ENCODE data around the gene DENND1A. TPM values are rescaled to one million over a fixed set of nuclear protein-coding genes. Genes with fewer than 3 reads are reported as not detected.

Gene DENND1A
- total and polyA plus RNA-seq, 8 donors = 4.4 to 109 (median 21.4) TPM

- H3K27me3 ChIP-seq = no peaks in the 10 kb centered on the region
Observed at GRCh38 chr9:123678038-123678877, 251.7 kb downstream of the DENND1A start.

DNA sequence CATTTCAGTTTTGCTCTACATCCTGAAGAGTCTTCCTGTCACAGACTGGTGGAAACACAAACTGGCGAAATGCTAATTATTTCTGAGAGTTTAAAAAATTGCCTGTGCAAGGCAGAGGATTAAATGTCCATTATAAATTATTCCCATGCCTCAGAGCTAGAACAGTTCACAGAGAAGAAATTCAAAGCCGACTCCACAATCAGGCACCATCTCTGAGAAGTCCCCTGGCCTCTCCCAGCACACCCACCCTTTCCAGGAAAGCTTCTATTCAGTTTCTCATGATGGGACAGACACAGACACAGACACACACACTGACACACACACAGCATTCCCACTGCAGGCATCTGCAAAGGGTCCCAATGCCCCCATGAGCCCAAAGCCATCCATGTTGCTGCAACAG is 253.1 kb downstream of the DENND1A start:
- intact Hi-C loops (cut with DNase I; ENCODE audit: low total_unique reads) = no loop called here
- Histone ChIP-seq H3K4me3 (no peak overlapping the region), H3K9me3 (peaks cover 0 to 19% (median 11%) of the 10 kb centered on the region in 4 donors), H3K4me1 (peaks cover 18 to 32% (median 24%) of the 10 kb centered on the region in 4 donors), H3K27ac (no peak overlapping the region), H3K36me3 (peaks cover 0 to 11% (median 2%) of the 10 kb centered on the region in 4 donors), H3K27me3 (no peaks in the 10 kb centered on the region)
- TF ChIP-seq CTCF (IDR thresholded peaks at IDR 0.05) (no peak), EP300 (IDR thresholded peaks at IDR 0.05) (no peak), POLR2A (IDR thresholded peaks at IDR 0.05) (no peak), POLR2AphosphoS5 (IDR thresholded peaks at IDR 0.05) (no peak)
- DNase-seq = no peak
- WGBS, 5 donors = 93 to 100% (median 98%) methylated on average over 2 of the region's 2 CpGs

More at GRCh38 chr9:123678038-123678877, 251.7 kb downstream of the DENND1A start:
- Histone ChIP-seq H3K4me3 (no peak overlapping the region), H3K9me3 (peaks cover 0 to 8% (median 3%) of the 10 kb centered on the region in 4 donors), H3K27ac (peak overlapping the region in 2 of 5 donors; percentile 7 to 29), H3K36me3 (peaks cover 0 to 5% (median 0%) of the 10 kb centered on the region in 4 donors), H3K4me1 (peaks cover 18 to 32% (median 24%) of the 10 kb centered on the region in 4 donors)
- 23 to 42% (median 30%) methylated on average over 15 of the region's 15 CpGs for WGBS, 5 donors
- TF ChIP-seq POLR2A (IDR thresholded peaks at IDR 0.05) (no peak), POLR2AphosphoS5 (IDR thresholded peaks at IDR 0.05) (peak in 2 of 3 donors; percentile 83 to 85)
- intact Hi-C loops (cut with DNase I; ENCODE audit: low total_unique reads) = no loop called here
- DNase-seq = peak; percentile 67 to 76

DNA sequence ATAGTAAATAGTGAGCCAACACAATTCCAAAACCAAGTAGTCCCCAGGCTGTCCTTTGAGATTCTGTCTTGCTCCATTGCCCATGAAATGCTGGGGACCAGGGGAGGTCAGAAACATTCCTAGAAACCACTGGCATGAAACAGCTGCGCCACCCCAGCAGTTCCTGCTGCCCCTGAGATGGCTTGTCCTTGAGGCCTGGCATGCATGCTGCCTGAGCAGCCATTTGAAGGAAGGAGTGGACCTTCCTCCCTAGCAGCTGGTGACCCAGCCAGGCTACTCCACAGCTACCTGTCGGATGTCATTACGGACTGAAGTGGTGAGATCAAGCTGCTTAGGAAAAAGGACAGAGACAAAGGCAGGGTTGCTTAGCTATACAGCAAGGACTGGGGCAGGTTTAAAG is 260.6 kb downstream of the DENND1A start:
- 82 to 100% (median 99%) methylated on average over 2 to 3 of the region's 3 CpGs for WGBS, 5 donors
- no peak overlapping the region for H3K27ac ChIP-seq
- H3K27me3 ChIP-seq = no peaks in the 10 kb centered on the region
- no peak for DNase-seq
- peaks cover 0 to 28% (median 15%) of the 10 kb centered on the region in 4 donors for H3K9me3 ChIP-seq
- TF ChIP-seq POLR2A (IDR thresholded peaks at IDR 0.05) = no peak
- TF ChIP-seq POLR2AphosphoS5 (IDR thresholded peaks at IDR 0.05) = no peak
- no peak for TF ChIP-seq CTCF (IDR thresholded peaks at IDR 0.05)
- TF ChIP-seq EP300 (IDR thresholded peaks at IDR 0.05) = no peak
- H3K4me1 ChIP-seq = no peaks in the 10 kb centered on the region
- H3K36me3 ChIP-seq = peaks cover 5 to 62% (median 25%) of the 10 kb centered on the region in 4 donors
- no peak overlapping the region for H3K4me3 ChIP-seq
- intact Hi-C loops (cut with DNase I; ENCODE audit: low total_unique reads) = no loop called here

GRCh38 chr9:123663529-123663928 is 266.4 kb downstream of the DENND1A start:
- peaks cover 0 to 23% (median 14%) of the 10 kb centered on the region in 4 donors for H3K9me3 ChIP-seq
- intact Hi-C loops (cut with DNase I; ENCODE audit: low total_unique reads) = no loop called here
- 96 to 100% (median 100%) methylated on average over 1 of the region's 1 CpG for WGBS, 5 donors
- H3K27ac ChIP-seq = no peak overlapping the region
- H3K4me1 ChIP-seq = no peaks in the 10 kb centered on the region
- no peak for TF ChIP-seq EP300 (IDR thresholded peaks at IDR 0.05)
- no peak for TF ChIP-seq POLR2AphosphoS5 (IDR thresholded peaks at IDR 0.05)
- TF ChIP-seq POLR2A (IDR thresholded peaks at IDR 0.05) = no peak
- TF ChIP-seq CTCF (IDR thresholded peaks at IDR 0.05) = no peak
- no peaks in the 10 kb centered on the region for H3K27me3 ChIP-seq
- peaks cover 0 to 50% (median 20%) of the 10 kb centered on the region in 4 donors for H3K36me3 ChIP-seq
- no peak overlapping the region for H3K4me3 ChIP-seq
- no peak for DNase-seq
